HepG2 (cell line): ENCODE data around the gene NEDD8. TPM values are rescaled to one million over a fixed set of nuclear protein-coding genes. Genes with fewer than 3 reads are reported as not detected.
A peak's percentile ranks its signal among the peaks of the same experiment; 100 is the strongest.

Experiments
- BRD4 ChIP-seq: sonication (generic); formaldehyde crosslinking; IDR thresholded peaks from 2 replicates; pipeline ENCODE4 v1.4.0; 2020; ENCODE audit warnings: missing genetic modification reagents
- EHMT2 ChIP-seq: fragments of 200-600 bp; sonication (generic); IDR thresholded peaks from 2 replicates; pipeline ENCODE4 v1.7.0; 2017; ENCODE audit warnings: antibody characterized with exemption, low read depth, low read length, borderline replicate concordance
- HNF4A ChIP-seq: sonication (generic); formaldehyde crosslinking; IDR thresholded peaks from 2 replicates; pipeline ENCODE4 v1.4.0; 2020; ENCODE audit warnings: missing genetic modification reagents
- IRF9 ChIP-seq: sonication (generic); formaldehyde crosslinking; IDR thresholded peaks from 2 replicates; pipeline ENCODE4 v1.8.0; 2022; ENCODE audit warnings: missing genetic modification reagents, mild to moderate bottlenecking, borderline replicate concordance
- MLLT10 ChIP-seq: sonication (generic); formaldehyde crosslinking; IDR thresholded peaks from 2 replicates; pipeline ENCODE4 v1.4.0; 2020; ENCODE audit warnings: missing genetic modification reagents
- NR2F2 ChIP-seq: IDR thresholded peaks from 2 replicates; pipeline ENCODE4 v1.6.1; 2012; ENCODE audit warnings: low read depth, inconsistent platforms, borderline replicate concordance
- NR3C1 ChIP-seq: sonication (generic); formaldehyde crosslinking; IDR thresholded peaks from 2 replicates; pipeline ENCODE4 v1.4.0; 2020; ENCODE audit warnings: missing genetic modification reagents
- PAWR ChIP-seq: sonication (generic); formaldehyde crosslinking; IDR thresholded peaks from 2 replicates; pipeline ENCODE4 v1.4.0; 2020; ENCODE audit warnings: missing genetic modification reagents, mild to moderate bottlenecking, borderline replicate concordance
- PLSCR1 ChIP-seq: sonication (generic); formaldehyde crosslinking; IDR thresholded peaks from 2 replicates; pipeline ENCODE4 v1.5.0; 2020; ENCODE audit warnings: missing genetic modification reagents, mild to moderate bottlenecking, borderline replicate concordance
- RARA ChIP-seq: IDR thresholded peaks from 2 replicates; pipeline ENCODE4 v1.6.1; 2016; ENCODE audit warnings: missing genetic modification reagents, missing compliant biosample characterization
- RFX5 ChIP-seq: IDR thresholded peaks from 2 replicates; pipeline ENCODE4 v1.6.1; 2011; ENCODE audit warnings: low read depth, low read length, improper control_type of control experiment
- SMARCC2 ChIP-seq: fragments of 450-650 bp; IDR thresholded peaks from 2 replicates; pipeline ENCODE4 v1.6.1; 2017; ENCODE audit warnings: antibody characterized with exemption, mild to moderate bottlenecking
- SOX13 ChIP-seq, 3 experiments: fragments of 450-650 bp in 1 of 3; sonication (generic) in 1 of 3; formaldehyde crosslinking in 1 of 3; IDR thresholded peaks in 2 of 3; conservative IDR thresholded peaks in 1 of 3; 2 replicates each; pipeline versions ENCODE4 v1.5.0 to v1.6.1; 2016 to 2020; ENCODE audit warnings: antibody characterized with exemption in 1 of 3, mild to moderate bottlenecking in 1 of 3, missing compliant biosample characterization in 1 of 3, missing genetic modification reagents in 1 of 3, moderate library complexity in 1 of 3
- SUZ12 ChIP-seq: fragments of 150-350 bp; IDR thresholded peaks from 2 replicates; pipeline ENCODE4 v1.6.1; 2014; ENCODE audit warnings: low read depth, low read length
- XBP1 ChIP-seq: sonication (generic); formaldehyde crosslinking; IDR thresholded peaks from 2 replicates; pipeline ENCODE4 v1.5.0; 2020; ENCODE audit warnings: missing genetic modification reagents
- YY1 ChIP-seq: IDR thresholded peaks from 2 replicates; pipeline ENCODE4 v1.6.1; 2011; ENCODE audit warnings: low read length, low read depth, moderate library complexity, mild to moderate bottlenecking; ENCODE audit not compliant: insufficient read depth, insufficient replicate concordance
- ZBTB1 ChIP-seq: sonication (generic); formaldehyde crosslinking; IDR thresholded peaks from 2 replicates; pipeline ENCODE4 v1.4.0; 2020; ENCODE audit warnings: missing genetic modification reagents, borderline replicate concordance
- ZBTB21 ChIP-seq: sonication (generic); formaldehyde crosslinking; IDR thresholded peaks from 2 replicates; pipeline ENCODE4 v1.4.0; 2020; ENCODE audit warnings: missing genetic modification reagents
- ZBTB44 ChIP-seq: sonication (generic); formaldehyde crosslinking; IDR thresholded peaks from 2 replicates; pipeline ENCODE4 v1.4.0; 2020; ENCODE audit warnings: missing genetic modification reagents
- ZNF10 ChIP-seq: sonication (generic); formaldehyde crosslinking; IDR thresholded peaks from 2 replicates; pipeline ENCODE4 v1.4.0; 2020; ENCODE audit warnings: mild to moderate bottlenecking, low read depth, missing genetic modification reagents, borderline replicate concordance
- ZNF138 ChIP-seq: sonication (generic); formaldehyde crosslinking; IDR thresholded peaks from 2 replicates; pipeline ENCODE4 v1.5.0; 2020; ENCODE audit warnings: mild to moderate bottlenecking, low read depth, missing genetic modification reagents
- ZNF446 ChIP-seq: sonication (generic); formaldehyde crosslinking; IDR thresholded peaks from 2 replicates; pipeline ENCODE4 v1.5.0; 2020; ENCODE audit warnings: mild to moderate bottlenecking, missing genetic modification reagents
- ZNF567 ChIP-seq: sonication (generic); formaldehyde crosslinking; IDR thresholded peaks from 2 replicates; pipeline ENCODE4 v1.8.1; 2023; ENCODE audit warnings: mild to moderate bottlenecking, missing genetic modification reagents, borderline replicate concordance
- ZNF576 ChIP-seq: sonication (generic); formaldehyde crosslinking; IDR thresholded peaks from 2 replicates; pipeline ENCODE4 v1.4.0; 2020; ENCODE audit warnings: mild to moderate bottlenecking, missing genetic modification reagents
- polyA plus RNA-seq, 8 experiments: library from polyadenylated mRNA; depleted of rRNA in 3 of 8; stranded (reverse) in 7 of 8; unstranded in 1 of 8; fragments of >200 nt; fragmentation: Illumina TruSeq in 4 of 8; extraction: Trizol in 4 of 8; gene quantifications; 2 replicates each; pipeline versions ENCODE4 v1.2.1 to v1.2.3, GENCODE V29; 2011 to 2016; ENCODE audit warnings: low read depth in 4 of 8, missing spikeins in 1 of 8, mixed read lengths in 1 of 8; ENCODE audit not compliant: insufficient read depth in 1 of 8
- total RNA-seq, 5 experiments: library from RNA; depleted of rRNA; stranded (reverse); fragments of >200 nt; fragmentation: Illumina TruSeq; extraction: Trizol; gene quantifications; 2 replicates each; pipeline ENCODE4 v1.2.3, GENCODE V29; 2016; ENCODE audit warnings: low read depth in 1 of 5
- TF ChIP-seq, protein P1 (sequence below): IDR thresholded peaks from 2 replicates; pipeline ENCODE4 v1.6.1; 2016; ENCODE audit warnings: mild to moderate bottlenecking

NEDD8 gene
- total and polyA plus RNA-seq, 2 of the 13 experiments (the other 11 are each of a cell fraction or from before 2014, with no cell fraction given): 535 to 713 TPM

- TF ChIP-seq PAWR (no peak), ZBTB21 (CRISPR knock-in tag) (0 out of 2 replicates have a peak, but pooled peaks have one; percentile 7), ZNF10 (CRISPR knock-in tag) (no peak), ZNF567 (CRISPR knock-in tag) (peak; percentile 82; the same call in 1 of the 2 replicates), SOX13 (IDR thresholded peaks at IDR 0.05) (no peak), SOX13 (CRISPR knock-in tag; conservative IDR thresholded peaks at IDR 0.05 in 1 of 2, IDR thresholded peaks at IDR 0.05 in 1 of 2) (no peak), SMARCC2 (no peak), XBP1 (no peak), BRD4 (no peak), SUZ12 (no peak), ZNF446 (CRISPR knock-in tag) (peak; percentile 18; the same call in 1 of the 2 replicates), ZBTB44 (CRISPR knock-in tag) (no peak), IRF9 (CRISPR knock-in tag) (no peak; the same call in 1 of the 2 replicates), MLLT10 (CRISPR knock-in tag) (no peak), ZNF138 (peak; percentile 31; the same call in 1 of the 2 replicates), ZNF576 (CRISPR knock-in tag) (0 out of 2 replicates have a peak, but pooled peaks have one; percentile 31), NR2F2 (no peak), HNF4A (CRISPR knock-in tag) (peak; percentile 7; the same call in 1 of the 2 replicates), YY1 (peak; percentile 75), NR3C1 (CRISPR knock-in tag) (peak; percentile 62; the same call in 1 of the 2 replicates), EHMT2 (no peak), ZBTB1 (CRISPR knock-in tag) (peak; percentile 65; the same call in 1 of the 2 replicates), RFX5 (no peak), RARA (CRISPR knock-in tag) (no peak; the same call in 1 of the 2 replicates), PLSCR1 (CRISPR knock-in tag) (no peak)
- TF ChIP-seq, protein P1, sequence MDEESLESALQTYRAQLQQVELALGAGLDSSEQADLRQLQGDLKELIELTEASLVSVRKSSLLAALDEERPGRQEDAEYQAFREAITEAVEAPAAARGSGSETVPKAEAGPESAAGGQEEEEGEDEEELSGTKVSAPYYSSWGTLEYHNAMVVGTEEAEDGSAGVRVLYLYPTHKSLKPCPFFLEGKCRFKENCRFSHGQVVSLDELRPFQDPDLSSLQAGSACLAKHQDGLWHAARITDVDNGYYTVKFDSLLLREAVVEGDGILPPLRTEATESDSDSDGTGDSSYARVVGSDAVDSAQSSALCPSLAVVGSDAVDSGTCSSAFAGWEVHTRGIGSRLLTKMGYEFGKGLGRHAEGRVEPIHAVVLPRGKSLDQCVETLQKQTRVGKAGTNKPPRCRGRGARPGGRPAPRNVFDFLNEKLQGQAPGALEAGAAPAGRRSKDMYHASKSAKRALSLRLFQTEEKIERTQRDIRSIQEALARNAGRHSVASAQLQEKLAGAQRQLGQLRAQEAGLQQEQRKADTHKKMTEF (CRISPR knock-in tag): no peak
Measured at GRCh38 chr14:24241829-24242443, 9.8 kb upstream of the NEDD8 start (continued).
